SK-N-SH treated with all-trans-retinoic acid at 6 μM for 48 hours (cell line): ENCODE data around the gene GRK5.

ENCODE experiments used
- ATAC-seq: fragments of 200-7000 bp; cut with Tn5 transposase; 3 replicates; pipeline ENCODE4 v1.9.1; 2020; ENCODE audit warnings: mild to moderate bottlenecking, moderate library complexity
- CSDC2 ChIP-seq: fragments of 250-450 bp; sonication (Bioruptor Pico); IDR thresholded peaks from 2 replicates; pipeline ENCODE4 v1.5.0; 2020; ENCODE audit warnings: mild to moderate bottlenecking, moderate library complexity
- OSR1 ChIP-seq: fragments of 250-450 bp; sonication (Bioruptor Pico); IDR thresholded peaks from 2 replicates; pipeline ENCODE4 v1.8.0; 2022; ENCODE audit warnings: moderate library complexity, mild to moderate bottlenecking, inconsistent platforms
- RARB ChIP-seq: fragments of 250-450 bp; sonication (Bioruptor Pico); IDR thresholded peaks from 2 replicates; pipeline ENCODE4 v1.8.0; 2021; ENCODE audit warnings: mild to moderate bottlenecking, moderate library complexity
- TCF4 ChIP-seq: fragments of 250-450 bp; sonication (Bioruptor Pico); IDR thresholded peaks from 2 replicates; pipeline ENCODE4 v1.8.0; 2021; ENCODE audit warnings: mild to moderate bottlenecking, moderate library complexity, borderline replicate concordance
- TOX ChIP-seq: fragments of 250-450 bp; sonication (Bioruptor Pico); IDR thresholded peaks from 2 replicates; pipeline ENCODE4 v1.8.0; 2021; ENCODE audit warnings: mild to moderate bottlenecking, moderate library complexity, borderline replicate concordance
- ZC3H10 ChIP-seq: fragments of 250-450 bp; sonication (Bioruptor Pico); IDR thresholded peaks from 2 replicates; pipeline ENCODE4 v1.5.1; 2021; ENCODE audit warnings: mild to moderate bottlenecking, moderate library complexity
- ZFP3 ChIP-seq: fragments of 250-450 bp; sonication (Bioruptor Pico); IDR thresholded peaks from 2 replicates; pipeline ENCODE4 v1.5.0; 2020; ENCODE audit warnings: mild to moderate bottlenecking, moderate library complexity
- ZNF565 ChIP-seq: fragments of 450-650 bp; formaldehyde crosslinking; conservative IDR thresholded peaks from 2 replicates; pipeline ENCODE4 v1.5.0; 2020; ENCODE audit warnings: low read depth, mild to moderate bottlenecking, moderate library complexity
- ZNF70 ChIP-seq: fragments of 450-650 bp; formaldehyde crosslinking; IDR thresholded peaks from 2 replicates; pipeline ENCODE4 v1.5.0; 2020; ENCODE audit warnings: mild to moderate bottlenecking, moderate library complexity
- ZNF8 ChIP-seq: fragments of 450-650 bp; formaldehyde crosslinking; IDR thresholded peaks from 2 replicates; pipeline ENCODE4 v1.5.0; 2020; ENCODE audit warnings: mild to moderate bottlenecking, moderate library complexity
- TF ChIP-seq, protein P1 (sequence below): fragments of 250-450 bp; sonication (Bioruptor Pico); IDR thresholded peaks from 2 replicates; pipeline ENCODE4 v1.8.0; 2020; ENCODE audit warnings: mild to moderate bottlenecking, moderate library complexity, borderline replicate concordance
- TF ChIP-seq, protein P2 (sequence below): fragments of 250-450 bp; sonication (Bioruptor Pico); IDR thresholded peaks from 2 replicates; pipeline ENCODE4 v1.5.0; 2020; ENCODE audit warnings: mild to moderate bottlenecking, moderate library complexity
- TF ChIP-seq, protein P3 (sequence below): fragments of 250-450 bp; sonication (Bioruptor Pico); IDR thresholded peaks from 2 replicates; pipeline ENCODE4 v1.5.1; 2020; ENCODE audit warnings: low read depth, mild to moderate bottlenecking, moderate library complexity
- TF ChIP-seq, protein P4 (sequence below): fragments of 250-450 bp; sonication (Bioruptor Pico); IDR thresholded peaks from 2 replicates; pipeline ENCODE4 v1.8.0; 2021; ENCODE audit warnings: low read depth, mild to moderate bottlenecking, moderate library complexity, borderline replicate concordance
- TF ChIP-seq, protein P5 (sequence below): fragments of 250-450 bp; sonication (Bioruptor Pico); IDR thresholded peaks from 2 replicates; pipeline ENCODE4 v1.5.1; 2021; ENCODE audit warnings: mild to moderate bottlenecking, moderate library complexity

GRK5 gene

DNA sequence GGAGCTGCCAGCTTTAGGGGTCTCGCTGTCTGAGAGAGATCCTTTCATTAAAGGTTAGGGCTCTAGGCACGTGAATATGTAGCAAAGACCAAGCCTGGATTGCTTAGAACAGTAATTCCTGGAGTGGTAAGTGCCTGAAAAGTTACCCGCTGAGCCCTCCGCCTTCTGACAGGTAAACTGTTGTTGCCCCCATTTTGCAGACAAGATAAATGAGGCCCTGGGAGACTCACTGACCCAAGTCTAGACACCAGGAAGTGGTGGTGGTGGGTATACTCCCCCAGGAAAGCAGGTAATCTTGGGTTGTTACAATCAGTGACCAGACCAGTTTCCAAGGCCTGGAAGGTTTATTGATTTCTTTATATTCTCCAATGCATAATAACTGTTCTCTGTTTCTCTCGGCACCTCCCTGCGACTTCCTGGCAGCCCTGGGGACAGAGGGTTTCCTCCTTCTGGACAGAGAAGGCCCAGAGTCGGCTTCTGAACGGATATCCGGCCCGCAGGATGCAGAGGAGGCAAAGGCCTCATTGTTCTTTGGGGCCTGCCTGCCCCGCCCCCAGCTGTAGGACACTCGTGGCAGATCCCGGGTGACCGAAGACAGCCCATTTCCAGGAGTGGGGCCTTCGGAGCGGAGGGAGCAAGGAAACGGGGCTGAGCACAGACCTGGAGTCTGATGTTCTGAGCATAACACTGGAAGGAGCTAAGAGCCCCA lies 1.3 kb upstream of the GRK5 start:
- no peak for ATAC-seq
- no peak for TF ChIP-seq ZFP3
- TF ChIP-seq ZC3H10, result no peak
- TF ChIP-seq, protein P1, sequence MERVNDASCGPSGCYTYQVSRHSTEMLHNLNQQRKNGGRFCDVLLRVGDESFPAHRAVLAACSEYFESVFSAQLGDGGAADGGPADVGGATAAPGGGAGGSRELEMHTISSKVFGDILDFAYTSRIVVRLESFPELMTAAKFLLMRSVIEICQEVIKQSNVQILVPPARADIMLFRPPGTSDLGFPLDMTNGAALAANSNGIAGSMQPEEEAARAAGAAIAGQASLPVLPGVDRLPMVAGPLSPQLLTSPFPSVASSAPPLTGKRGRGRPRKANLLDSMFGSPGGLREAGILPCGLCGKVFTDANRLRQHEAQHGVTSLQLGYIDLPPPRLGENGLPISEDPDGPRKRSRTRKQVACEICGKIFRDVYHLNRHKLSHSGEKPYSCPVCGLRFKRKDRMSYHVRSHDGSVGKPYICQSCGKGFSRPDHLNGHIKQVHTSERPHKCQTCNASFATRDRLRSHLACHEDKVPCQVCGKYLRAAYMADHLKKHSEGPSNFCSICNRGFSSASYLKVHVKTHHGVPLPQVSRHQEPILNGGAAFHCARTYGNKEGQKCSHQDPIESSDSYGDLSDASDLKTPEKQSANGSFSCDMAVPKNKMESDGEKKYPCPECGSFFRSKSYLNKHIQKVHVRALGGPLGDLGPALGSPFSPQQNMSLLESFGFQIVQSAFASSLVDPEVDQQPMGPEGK (CRISPR knock-in tag), result no peak
- TF ChIP-seq ZNF8 (CRISPR knock-in tag), result no peak
- TF ChIP-seq, protein P2, sequence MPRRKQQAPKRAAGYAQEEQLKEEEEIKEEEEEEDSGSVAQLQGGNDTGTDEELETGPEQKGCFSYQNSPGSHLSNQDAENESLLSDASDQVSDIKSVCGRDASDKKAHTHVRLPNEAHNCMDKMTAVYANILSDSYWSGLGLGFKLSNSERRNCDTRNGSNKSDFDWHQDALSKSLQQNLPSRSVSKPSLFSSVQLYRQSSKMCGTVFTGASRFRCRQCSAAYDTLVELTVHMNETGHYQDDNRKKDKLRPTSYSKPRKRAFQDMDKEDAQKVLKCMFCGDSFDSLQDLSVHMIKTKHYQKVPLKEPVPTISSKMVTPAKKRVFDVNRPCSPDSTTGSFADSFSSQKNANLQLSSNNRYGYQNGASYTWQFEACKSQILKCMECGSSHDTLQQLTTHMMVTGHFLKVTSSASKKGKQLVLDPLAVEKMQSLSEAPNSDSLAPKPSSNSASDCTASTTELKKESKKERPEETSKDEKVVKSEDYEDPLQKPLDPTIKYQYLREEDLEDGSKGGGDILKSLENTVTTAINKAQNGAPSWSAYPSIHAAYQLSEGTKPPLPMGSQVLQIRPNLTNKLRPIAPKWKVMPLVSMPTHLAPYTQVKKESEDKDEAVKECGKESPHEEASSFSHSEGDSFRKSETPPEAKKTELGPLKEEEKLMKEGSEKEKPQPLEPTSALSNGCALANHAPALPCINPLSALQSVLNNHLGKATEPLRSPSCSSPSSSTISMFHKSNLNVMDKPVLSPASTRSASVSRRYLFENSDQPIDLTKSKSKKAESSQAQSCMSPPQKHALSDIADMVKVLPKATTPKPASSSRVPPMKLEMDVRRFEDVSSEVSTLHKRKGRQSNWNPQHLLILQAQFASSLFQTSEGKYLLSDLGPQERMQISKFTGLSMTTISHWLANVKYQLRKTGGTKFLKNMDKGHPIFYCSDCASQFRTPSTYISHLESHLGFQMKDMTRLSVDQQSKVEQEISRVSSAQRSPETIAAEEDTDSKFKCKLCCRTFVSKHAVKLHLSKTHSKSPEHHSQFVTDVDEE, result no peak
- TF ChIP-seq ZNF70 (CRISPR knock-in tag), result no peak
- TF ChIP-seq, protein P3, sequence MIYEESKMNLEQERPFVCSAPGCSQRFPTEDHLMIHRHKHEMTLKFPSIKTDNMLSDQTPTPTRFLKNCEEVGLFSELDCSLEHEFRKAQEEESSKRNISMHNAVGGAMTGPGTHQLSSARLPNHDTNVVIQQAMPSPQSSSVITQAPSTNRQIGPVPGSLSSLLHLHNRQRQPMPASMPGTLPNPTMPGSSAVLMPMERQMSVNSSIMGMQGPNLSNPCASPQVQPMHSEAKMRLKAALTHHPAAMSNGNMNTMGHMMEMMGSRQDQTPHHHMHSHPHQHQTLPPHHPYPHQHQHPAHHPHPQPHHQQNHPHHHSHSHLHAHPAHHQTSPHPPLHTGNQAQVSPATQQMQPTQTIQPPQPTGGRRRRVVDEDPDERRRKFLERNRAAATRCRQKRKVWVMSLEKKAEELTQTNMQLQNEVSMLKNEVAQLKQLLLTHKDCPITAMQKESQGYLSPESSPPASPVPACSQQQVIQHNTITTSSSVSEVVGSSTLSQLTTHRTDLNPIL (CRISPR knock-in tag), result no peak
- TF ChIP-seq TCF4 (CRISPR knock-in tag), result no peak
- TF ChIP-seq TOX (CRISPR knock-in tag), result no peak
- TF ChIP-seq, protein P4, sequence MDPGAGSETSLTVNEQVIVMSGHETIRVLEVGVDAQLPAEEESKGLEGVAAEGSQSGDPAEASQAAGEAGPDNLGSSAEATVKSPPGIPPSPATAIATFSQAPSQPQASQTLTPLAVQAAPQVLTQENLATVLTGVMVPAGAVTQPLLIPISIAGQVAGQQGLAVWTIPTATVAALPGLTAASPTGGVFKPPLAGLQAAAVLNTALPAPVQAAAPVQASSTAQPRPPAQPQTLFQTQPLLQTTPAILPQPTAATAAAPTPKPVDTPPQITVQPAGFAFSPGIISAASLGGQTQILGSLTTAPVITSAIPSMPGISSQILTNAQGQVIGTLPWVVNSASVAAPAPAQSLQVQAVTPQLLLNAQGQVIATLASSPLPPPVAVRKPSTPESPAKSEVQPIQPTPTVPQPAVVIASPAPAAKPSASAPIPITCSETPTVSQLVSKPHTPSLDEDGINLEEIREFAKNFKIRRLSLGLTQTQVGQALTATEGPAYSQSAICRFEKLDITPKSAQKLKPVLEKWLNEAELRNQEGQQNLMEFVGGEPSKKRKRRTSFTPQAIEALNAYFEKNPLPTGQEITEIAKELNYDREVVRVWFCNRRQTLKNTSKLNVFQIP, result no peak
- TF ChIP-seq RARB, result no peak
- TF ChIP-seq, protein P5, sequence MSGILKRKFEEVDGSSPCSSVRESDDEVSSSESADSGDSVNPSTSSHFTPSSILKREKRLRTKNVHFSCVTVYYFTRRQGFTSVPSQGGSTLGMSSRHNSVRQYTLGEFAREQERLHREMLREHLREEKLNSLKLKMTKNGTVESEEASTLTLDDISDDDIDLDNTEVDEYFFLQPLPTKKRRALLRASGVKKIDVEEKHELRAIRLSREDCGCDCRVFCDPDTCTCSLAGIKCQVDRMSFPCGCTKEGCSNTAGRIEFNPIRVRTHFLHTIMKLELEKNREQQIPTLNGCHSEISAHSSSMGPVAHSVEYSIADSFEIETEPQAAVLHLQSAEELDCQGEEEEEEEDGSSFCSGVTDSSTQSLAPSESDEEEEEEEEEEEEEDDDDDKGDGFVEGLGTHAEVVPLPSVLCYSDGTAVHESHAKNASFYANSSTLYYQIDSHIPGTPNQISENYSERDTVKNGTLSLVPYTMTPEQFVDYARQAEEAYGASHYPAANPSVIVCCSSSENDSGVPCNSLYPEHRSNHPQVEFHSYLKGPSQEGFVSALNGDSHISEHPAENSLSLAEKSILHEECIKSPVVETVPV (CRISPR knock-in tag), result no peak
- TF ChIP-seq ZNF565 (CRISPR knock-in tag), result no peak
- TF ChIP-seq OSR1, result no peak

DNA sequence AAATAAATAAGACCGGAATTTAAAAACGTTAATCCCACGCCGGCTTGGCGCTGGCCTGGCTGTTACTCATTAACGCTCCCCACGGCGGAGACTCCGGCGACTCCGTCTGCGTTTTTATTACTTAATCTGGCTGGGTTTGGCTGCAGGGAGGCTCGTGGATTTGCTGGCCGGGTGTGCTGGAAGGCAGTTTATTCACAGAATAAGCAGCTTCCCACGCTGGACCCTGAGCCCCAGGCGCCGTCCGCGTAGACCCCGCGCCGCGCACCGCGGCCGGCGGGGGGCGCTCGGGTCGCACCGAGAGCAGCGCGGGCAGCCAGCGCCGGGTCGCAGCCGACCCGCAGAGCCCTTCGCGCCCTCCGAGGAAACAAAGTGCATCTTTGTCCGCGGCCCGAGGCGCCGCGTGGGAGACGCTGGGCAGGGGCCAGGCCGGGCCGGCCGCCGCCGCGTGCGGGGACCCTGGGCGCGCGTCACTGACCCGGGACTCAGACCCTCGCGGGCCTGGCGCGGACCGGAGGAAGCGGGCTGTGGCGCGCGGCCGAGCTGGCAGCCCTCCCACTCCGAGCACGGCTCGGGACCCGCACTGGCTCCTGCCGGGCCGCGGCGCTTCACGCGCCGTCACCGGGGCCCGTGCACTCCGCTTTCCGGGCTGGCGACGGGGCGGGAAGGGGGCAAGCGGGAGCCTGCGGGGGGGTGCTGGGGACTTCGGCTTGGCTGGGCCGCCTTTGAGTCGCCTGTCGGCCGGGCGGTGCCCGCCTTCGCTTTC lies 587 bp upstream of the GRK5 start:
- TF ChIP-seq CSDC2 (CRISPR knock-in tag) (no peak), ZFP3 (0 out of 2 replicates have a peak, but pooled peaks have one; percentile 27), ZNF8 (CRISPR knock-in tag) (no peak), ZC3H10 (no peak)
- TF ChIP-seq, protein P1 (CRISPR knock-in tag), result no peak
- TF ChIP-seq, protein P3 (CRISPR knock-in tag), result no peak
- TF ChIP-seq, protein P2, result peak; percentile 38; the same call in 1 of the 2 replicates
- ATAC-seq, result peak; percentile 27
